Activated T-cell treated with anti-CD3 and anti-CD28 coated beads, Interleukin-2, amount 50 U/mL, for 48 hours (primary cell): ENCODE measurements around the gene KRT32.
"Not testable (repeated sequence)": the region's sequence is repeated elsewhere in the genome, so short reads cannot be mapped to it uniquely, and the experiment has no call there.

Experiments used
- DNase-seq, 2 experiments: peaks; one replicate each; pipeline ENCODE4 v3.0.0-alpha.2; 2020

The KRT32 gene

GRCh38 chr17:41462705-41463104 lies 4.5 kb downstream of the KRT32 start:
- DNase-seq = no peak

GRCh38 chr17:41457676-41458075 lies 9.5 kb downstream of the KRT32 start:
- no peak for DNase-seq

- DNase-seq = no peak
These were observed 11.0 kb downstream of the KRT32 start for GRCh38 chr17:41456204-41456603.

GRCh38 chr17:41455236-41455635 lies 11.9 kb downstream of the KRT32 start:
- DNase-seq = no peak

- no peak for DNase-seq
These were observed 14.1 kb downstream of the KRT32 start for GRCh38 chr17:41453066-41453465.

- no peak for DNase-seq
These were observed 14.9 kb downstream of the KRT32 start for GRCh38 chr17:41452281-41452680.

GRCh38 chr17:41451154-41451728 lies 15.9 kb downstream of the KRT32 start:
- no peak for DNase-seq

- no peak for DNase-seq
These were observed 18.2 kb downstream of the KRT32 start for GRCh38 chr17:41449008-41449407.

- DNase-seq = no peak
These were observed 18.7 kb downstream of the KRT32 start for GRCh38 chr17:41448506-41448905.

- DNase-seq = no peak
These were observed 20.4 kb downstream of the KRT32 start for GRCh38 chr17:41446806-41447205.

- DNase-seq = no peak
These were observed 22.5 kb downstream of the KRT32 start for GRCh38 chr17:41444640-41445039.

GRCh38 chr17:41444186-41444585 lies 23.0 kb downstream of the KRT32 start:
- no peak for DNase-seq

GRCh38 chr17:41442739-41443138 lies 24.4 kb downstream of the KRT32 start:
- DNase-seq = no peak

GRCh38 chr17:41440531-41441033 lies 26.6 kb downstream of the KRT32 start, which contains the start of gene KRT38:
KRT38 (minus strand) TSS chr17:41440983; CDS start chr17:41440921, 62 bp downstream.
- DNase-seq = no peak

- no peak for DNase-seq
These were observed 27.8 kb downstream of the KRT32 start for GRCh38 chr17:41439375-41439774.

- DNase-seq = no peak
These were observed 29.4 kb downstream of the KRT32 start for GRCh38 chr17:41437769-41438168.

GRCh38 chr17:41437254-41437653 lies 29.9 kb downstream of the KRT32 start:
- no peak for DNase-seq

- DNase-seq = no peak
These were observed 32.8 kb downstream of the KRT32 start for GRCh38 chr17:41434415-41434814.

GRCh38 chr17:41434005-41434404 lies 33.2 kb downstream of the KRT32 start:
- no peak for DNase-seq

GRCh38 chr17:41433586-41433985 lies 33.6 kb downstream of the KRT32 start:
- DNase-seq = no peak

GRCh38 chr17:41430376-41430775 lies 36.8 kb downstream of the KRT32 start:
- DNase-seq = not testable (repeated sequence)

- no peak for DNase-seq
These were observed 37.5 kb downstream of the KRT32 start for GRCh38 chr17:41429667-41430066.

GRCh38 chr17:41428591-41429291 lies 38.4 kb downstream of the KRT32 start:
- no peak for DNase-seq

GRCh38 chr17:41424111-41424635 lies 43.0 kb downstream of the KRT32 start, which contains the start of gene KRT37:
KRT37 (minus strand) TSS chr17:41424585; CDS start chr17:41424523, 62 bp downstream.
- no peak for DNase-seq
